K562 (cell line): Measurements from ENCODE around the gene NRROS. TPM values are rescaled to one million over a fixed set of nuclear protein-coding genes. Genes with fewer than 3 reads are reported as not detected.

Experiments
- ARNT ChIP-seq, 2 experiments: fragments of 450-650 bp; IDR thresholded peaks; 2 replicates each; pipeline ENCODE4 v1.6.1; 2016; ENCODE audit warnings: mild to moderate bottlenecking in 1 of 2
- CBX8 ChIP-seq: fragments of 200-600 bp; sonication (generic); IDR thresholded peaks from 2 replicates; pipeline ENCODE4 v1.6.1; 2012; ENCODE audit warnings: borderline replicate concordance, mixed run types, low read depth, mild to moderate bottlenecking, moderate library complexity, mixed read lengths, low read length, control low read depth, inconsistent platforms; ENCODE audit not compliant: poor library complexity, severe bottlenecking; ENCODE audit errors: extremely low read depth
- CREB1 ChIP-seq, 2 experiments: sonication (generic) in 1 of 2; formaldehyde crosslinking in 1 of 2; IDR thresholded peaks; 2 replicates each; pipeline versions ENCODE4 v1.6.1 to v1.8.0; 2012 to 2022; ENCODE audit warnings: inconsistent platforms in 1 of 2, mild to moderate bottlenecking in 1 of 2, missing genetic modification reagents in 1 of 2, moderate library complexity in 1 of 2
- CUX1 ChIP-seq: fragments of 200-800 bp; sonication (Bioruptor generic); IDR thresholded peaks from 2 replicates; pipeline ENCODE4 v1.6.1; 2016; ENCODE audit warnings: missing genetic modification characterization, missing compliant biosample characterization
- FIP1L1 ChIP-seq: fragments of 200-400 bp; formaldehyde crosslinking; IDR thresholded peaks from 2 replicates; pipeline ENCODE4 v1.6.1; 2018; ENCODE audit warnings: mild to moderate bottlenecking, low read depth, low read length; ENCODE audit not compliant: poor library complexity, severe bottlenecking
- FOXO4 ChIP-seq: fragments of 450-650 bp; formaldehyde crosslinking; IDR thresholded peaks from 2 replicates; pipeline ENCODE4 v1.4.0; 2020; ENCODE audit warnings: mild to moderate bottlenecking, moderate library complexity
- GATAD2A ChIP-seq: fragments of 450-650 bp; IDR thresholded peaks from 2 replicates; pipeline ENCODE4 v1.6.1; 2017
- HDGF ChIP-seq: fragments of 450-650 bp; IDR thresholded peaks from 2 replicates; pipeline ENCODE4 v1.6.1; 2016
- POLR2G ChIP-seq: fragments of 200-400 bp; formaldehyde crosslinking; IDR thresholded peaks from 2 replicates; pipeline ENCODE4 v1.6.1; 2017; ENCODE audit warnings: low read depth, mild to moderate bottlenecking, antibody characterized with exemption, low read length, moderate library complexity
- POLR3A ChIP-seq: IDR thresholded peaks from 2 replicates; pipeline ENCODE4 v1.6.1; 2011; ENCODE audit warnings: borderline replicate concordance, mild to moderate bottlenecking, moderate library complexity; ENCODE audit not compliant: insufficient read length, insufficient read depth; ENCODE audit errors: extremely low read depth
- RBM17 ChIP-seq: fragments of 200-400 bp; formaldehyde crosslinking; IDR thresholded peaks from 2 replicates; pipeline ENCODE4 v1.6.1; 2017; ENCODE audit warnings: low read depth, mild to moderate bottlenecking, low read length, borderline replicate concordance
- RUNX1 ChIP-seq: sonication (generic); IDR thresholded peaks from 2 replicates; pipeline ENCODE4 v1.6.1; 2016; ENCODE audit warnings: antibody characterized with exemption, low read depth
- SMAD2 ChIP-seq: fragments of 150-350 bp; IDR thresholded peaks from 2 replicates; pipeline ENCODE4 v1.6.1; 2014; ENCODE audit warnings: low read depth, mild to moderate bottlenecking, low read length
- SMARCE1 ChIP-seq: fragments of 450-650 bp; IDR thresholded peaks from 2 replicates; pipeline ENCODE4 v1.7.1; 2016; ENCODE audit warnings: mild to moderate bottlenecking
- STAT5B ChIP-seq: fragments of 250-450 bp; sonication (Bioruptor Pico); IDR thresholded peaks from 2 replicates; pipeline ENCODE4 v1.8.0; 2021; ENCODE audit warnings: mild to moderate bottlenecking, inconsistent platforms
- TBP ChIP-seq: optimal IDR thresholded peaks from 2 replicates; pipeline ENCODE3; 2011; ENCODE audit warnings: low read depth, low read length, improper control_type of control experiment
- TEAD4 ChIP-seq, 2 experiments: sonication (generic) in 1 of 2; formaldehyde crosslinking in 1 of 2; IDR thresholded peaks; 2 replicates each; pipeline versions ENCODE4 v1.6.1 to v1.8.0; 2012 to 2022; ENCODE audit warnings: borderline replicate concordance in 1 of 2, inconsistent platforms in 1 of 2, low read length in 1 of 2, mild to moderate bottlenecking in 1 of 2, missing genetic modification reagents in 1 of 2
- ZC3H11A ChIP-seq: IDR thresholded peaks from 2 replicates; pipeline ENCODE4 v1.6.1; 2012; ENCODE audit warnings: low read depth, low read length, improper control_type of control experiment
- ZFPM2 ChIP-seq: fragments of 250-450 bp; sonication (Bioruptor Pico); IDR thresholded peaks from 2 replicates; pipeline ENCODE4 v1.5.1; 2022; ENCODE audit warnings: mild to moderate bottlenecking
- ZNF165 ChIP-seq: fragments of 250-450 bp; sonication (Bioruptor Pico); IDR thresholded peaks from 2 replicates; pipeline ENCODE4 v1.4.0; 2020; ENCODE audit warnings: borderline replicate concordance
- ZNF384 ChIP-seq: IDR thresholded peaks from 2 replicates; pipeline ENCODE4 v1.6.1; 2012; ENCODE audit warnings: low read depth, low read length, improper control_type of control experiment
- ZNF431 ChIP-seq: sonication (generic); formaldehyde crosslinking; IDR thresholded peaks from 2 replicates; pipeline ENCODE4 v1.8.0; 2022; ENCODE audit warnings: mild to moderate bottlenecking, missing genetic modification reagents
- polyA plus RNA-seq, 8 experiments: library from polyadenylated mRNA; depleted of rRNA in 4 of 8; stranded (reverse) in 5 of 8; unstranded in 3 of 8; fragments of >200 nt; fragmentation: Nextera tagmentation in 2 of 8; fragmentation: Illumina TruSeq in 1 of 8; extraction: Ambion mirVana in 2 of 8; extraction: Trizol in 1 of 8; gene quantifications; 2 replicates each; pipeline versions ENCODE4 v1.2.1 to v1.2.3, GENCODE V29; 2011 to 2014; ENCODE audit warnings: inconsistent platforms in 1 of 8, missing spikeins in 1 of 8
- total RNA-seq, 7 experiments: library from RNA; depleted of rRNA in 6 of 7; stranded (reverse); fragments of >200 nt in 6 of 7; fragmentation: Illumina TruSeq in 2 of 7; extraction: Trizol in 2 of 7; gene quantifications; 2 replicates each; pipeline versions ENCODE4 v1.2.1 to v1.2.3, GENCODE V29; 2011 to 2021; ENCODE audit warnings: low replicate concordance in 1 of 7

The NRROS gene
- total and polyA plus RNA-seq, 9 of the 15 experiments (the other 6 are each of a cell fraction or from before 2014, with no cell fraction given): 0.34 to 13.8 (median 3.8) TPM

GRCh38 chr3:196639483-196640296 is at the start of gene NRROS (continued):
- TF ChIP-seq FIP1L1: peak; percentile 62
- no peak for TF ChIP-seq ZNF165
- TF ChIP-seq CUX1: no peak
- 0 out of 2 replicates have a peak, but pooled peaks have one; percentile 14 for TF ChIP-seq SMARCE1
- TF ChIP-seq TBP: peak; percentile 40
- TF ChIP-seq ZNF431 (CRISPR knock-in tag): peak; percentile 54; the same call in 1 of the 2 replicates
- no peak for TF ChIP-seq TEAD4 (IDR thresholded peaks at IDR 0.05; ENCODE audit: low read length)
- no peak for TF ChIP-seq TEAD4 (CRISPR knock-in tag; IDR thresholded peaks at IDR 0.05; ENCODE audit: borderline replicate concordance)
- no peak for TF ChIP-seq ZFPM2 (CRISPR knock-in tag)
- no peak for TF ChIP-seq CBX8
- no peak for TF ChIP-seq RUNX1
- no peak for TF ChIP-seq POLR3A
- no peak for TF ChIP-seq FOXO4 (CRISPR knock-in tag)
- no peak for TF ChIP-seq RBM17
- TF ChIP-seq ZC3H11A: no peak
- TF ChIP-seq ARNT (IDR thresholded peaks at IDR 0.05): 0 out of 4 replicates have a peak, but pooled peaks of 1 of the 2 experiments have one; percentile 61
- no peak for TF ChIP-seq SMAD2
- no peak for TF ChIP-seq CREB1 (IDR thresholded peaks at IDR 0.05)
- peak; percentile 38; the same call in 1 of the 2 replicates for TF ChIP-seq CREB1 (CRISPR knock-in tag; IDR thresholded peaks at IDR 0.05)
- peak; percentile 93 for TF ChIP-seq HDGF
- TF ChIP-seq ZNF384: no peak
- no peak for TF ChIP-seq STAT5B (CRISPR knock-in tag)
- TF ChIP-seq GATAD2A: peak; percentile 56; the same call in 1 of the 2 replicates
- TF ChIP-seq POLR2G: peak; percentile 93
